ENCODE results near the gene JUNB.

- TF ChIP-seq, protein P1, sequence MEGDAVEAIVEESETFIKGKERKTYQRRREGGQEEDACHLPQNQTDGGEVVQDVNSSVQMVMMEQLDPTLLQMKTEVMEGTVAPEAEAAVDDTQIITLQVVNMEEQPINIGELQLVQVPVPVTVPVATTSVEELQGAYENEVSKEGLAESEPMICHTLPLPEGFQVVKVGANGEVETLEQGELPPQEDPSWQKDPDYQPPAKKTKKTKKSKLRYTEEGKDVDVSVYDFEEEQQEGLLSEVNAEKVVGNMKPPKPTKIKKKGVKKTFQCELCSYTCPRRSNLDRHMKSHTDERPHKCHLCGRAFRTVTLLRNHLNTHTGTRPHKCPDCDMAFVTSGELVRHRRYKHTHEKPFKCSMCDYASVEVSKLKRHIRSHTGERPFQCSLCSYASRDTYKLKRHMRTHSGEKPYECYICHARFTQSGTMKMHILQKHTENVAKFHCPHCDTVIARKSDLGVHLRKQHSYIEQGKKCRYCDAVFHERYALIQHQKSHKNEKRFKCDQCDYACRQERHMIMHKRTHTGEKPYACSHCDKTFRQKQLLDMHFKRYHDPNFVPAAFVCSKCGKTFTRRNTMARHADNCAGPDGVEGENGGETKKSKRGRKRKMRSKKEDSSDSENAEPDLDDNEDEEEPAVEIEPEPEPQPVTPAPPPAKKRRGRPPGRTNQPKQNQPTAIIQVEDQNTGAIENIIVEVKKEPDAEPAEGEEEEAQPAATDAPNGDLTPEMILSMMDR (conservative IDR thresholded peaks at IDR 0.05): no peak
- TF ChIP-seq ZFX (IDR thresholded peaks at IDR 0.05): no peak
Measured at GRCh38 chr19:12767150-12767549, 24.1 kb upstream of the JUNB start.

Measured in C4-2B (cell line).